Measurements from ENCODE around the gene KIAA1217. TPM values are rescaled to one million over a fixed set of nuclear protein-coding genes. Genes with fewer than 3 reads are reported as not detected.

KIAA1217 gene
- total RNA-seq, 4 donors from 2014 or later = 46.9 to 108 (median 61.5) TPM

DNA sequence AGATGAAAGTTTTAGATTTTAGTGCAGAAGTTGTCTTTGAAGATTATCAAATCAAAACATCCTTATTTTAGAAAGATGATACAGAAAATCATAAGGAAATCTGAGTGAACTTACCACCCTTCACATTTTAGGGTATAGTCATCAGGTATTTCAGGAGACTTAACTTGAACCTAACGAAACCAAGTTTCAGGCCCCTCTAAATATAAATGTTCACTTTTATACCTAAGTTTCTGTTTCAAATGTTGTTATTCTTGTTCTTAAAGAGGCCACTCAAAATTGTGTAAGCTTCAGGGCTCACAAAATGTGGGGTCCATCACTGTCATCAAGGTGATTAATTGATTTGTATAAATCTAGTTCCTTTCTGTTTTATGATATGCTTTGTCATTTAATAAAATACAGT lies 216.2 kb downstream of the KIAA1217 start:
- no peak overlapping the region for H3K27ac ChIP-seq
- H3K9me3 ChIP-seq = no peaks in the 10 kb centered on the region
- DNase-seq = no peak
- H3K4me1 ChIP-seq = no peaks in the 10 kb centered on the region
- no peaks in the 10 kb centered on the region for H3K36me3 ChIP-seq
- H3K27me3 ChIP-seq = no peaks in the 10 kb centered on the region
- no peak overlapping the region for H3K4me3 ChIP-seq
- TF ChIP-seq POLR2A (IDR thresholded peaks at IDR 0.05) = no peak
- TF ChIP-seq, protein P1, sequence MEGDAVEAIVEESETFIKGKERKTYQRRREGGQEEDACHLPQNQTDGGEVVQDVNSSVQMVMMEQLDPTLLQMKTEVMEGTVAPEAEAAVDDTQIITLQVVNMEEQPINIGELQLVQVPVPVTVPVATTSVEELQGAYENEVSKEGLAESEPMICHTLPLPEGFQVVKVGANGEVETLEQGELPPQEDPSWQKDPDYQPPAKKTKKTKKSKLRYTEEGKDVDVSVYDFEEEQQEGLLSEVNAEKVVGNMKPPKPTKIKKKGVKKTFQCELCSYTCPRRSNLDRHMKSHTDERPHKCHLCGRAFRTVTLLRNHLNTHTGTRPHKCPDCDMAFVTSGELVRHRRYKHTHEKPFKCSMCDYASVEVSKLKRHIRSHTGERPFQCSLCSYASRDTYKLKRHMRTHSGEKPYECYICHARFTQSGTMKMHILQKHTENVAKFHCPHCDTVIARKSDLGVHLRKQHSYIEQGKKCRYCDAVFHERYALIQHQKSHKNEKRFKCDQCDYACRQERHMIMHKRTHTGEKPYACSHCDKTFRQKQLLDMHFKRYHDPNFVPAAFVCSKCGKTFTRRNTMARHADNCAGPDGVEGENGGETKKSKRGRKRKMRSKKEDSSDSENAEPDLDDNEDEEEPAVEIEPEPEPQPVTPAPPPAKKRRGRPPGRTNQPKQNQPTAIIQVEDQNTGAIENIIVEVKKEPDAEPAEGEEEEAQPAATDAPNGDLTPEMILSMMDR (IDR thresholded peaks at IDR 0.05) = no peak

DNA sequence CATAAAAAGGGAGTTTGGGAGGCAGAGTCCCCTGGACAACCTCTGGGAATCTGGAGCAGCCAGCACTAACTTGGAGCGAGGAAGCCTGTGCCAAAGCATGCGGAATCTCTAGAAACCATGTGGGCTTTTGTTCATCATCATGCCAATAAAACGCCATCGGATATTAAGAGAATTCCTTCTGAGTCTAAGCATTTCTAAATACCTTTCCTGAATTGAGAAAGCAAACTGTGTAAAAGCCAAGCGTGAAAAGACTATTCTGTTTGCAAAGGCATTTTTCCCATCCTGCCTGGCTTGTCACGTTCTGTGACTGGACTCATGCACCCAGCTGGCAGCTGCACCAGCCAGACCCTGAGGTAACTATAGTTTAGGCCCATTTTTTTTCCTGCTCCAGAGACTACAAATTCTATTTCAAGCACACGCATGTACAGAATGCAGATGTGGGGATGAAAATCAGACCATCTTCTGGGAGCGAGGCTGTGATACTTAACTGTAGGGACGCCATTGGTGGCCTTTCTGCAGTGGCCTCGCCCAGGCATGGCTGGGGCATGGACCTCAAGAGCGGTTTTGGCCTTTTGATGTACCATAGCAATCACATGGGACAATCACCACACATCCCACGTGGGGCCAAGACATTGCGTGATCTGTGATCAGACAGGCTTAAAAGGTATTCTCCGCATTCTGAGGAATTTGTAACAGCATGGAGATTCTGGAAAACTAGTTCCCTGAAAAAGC lies 218.9 kb downstream of the KIAA1217 start:
- Histone ChIP-seq H3K4me3 (no peak overlapping the region), H3K27ac (no peak overlapping the region), H3K27me3 (no peaks in the 10 kb centered on the region), H3K36me3 (no peaks in the 10 kb centered on the region), H3K4me1 (no peaks in the 10 kb centered on the region), H3K9me3 (no peaks in the 10 kb centered on the region)
- DNase-seq = no peak
- TF ChIP-seq, protein P1 (IDR thresholded peaks at IDR 0.05) = no peak
- no peak for TF ChIP-seq POLR2A (IDR thresholded peaks at IDR 0.05)

DNA sequence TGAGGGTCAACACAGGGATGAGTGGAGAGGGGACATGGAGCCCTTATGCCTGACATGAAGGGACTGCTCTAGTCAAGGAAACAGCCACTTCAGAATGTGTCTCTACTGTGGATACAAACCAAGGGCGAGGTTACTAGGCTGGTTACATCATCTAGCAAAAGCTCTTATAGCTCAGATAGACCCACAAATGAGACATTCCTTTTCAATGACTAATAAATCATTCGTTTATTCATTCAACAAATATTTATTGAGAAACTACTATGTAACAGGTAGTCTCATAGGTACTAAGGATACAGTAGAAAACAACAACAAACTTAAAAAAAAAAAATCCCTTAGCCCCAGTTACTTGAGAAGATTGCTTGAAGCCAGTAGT lies 219.5 kb downstream of the KIAA1217 start:
- Histone ChIP-seq H3K4me1 (no peaks in the 10 kb centered on the region), H3K4me3 (no peak overlapping the region), H3K27me3 (no peaks in the 10 kb centered on the region), H3K9me3 (no peaks in the 10 kb centered on the region), H3K27ac (no peak overlapping the region), H3K36me3 (no peaks in the 10 kb centered on the region)
- no peak for DNase-seq
- TF ChIP-seq, protein P1 (IDR thresholded peaks at IDR 0.05) = no peak

DNA sequence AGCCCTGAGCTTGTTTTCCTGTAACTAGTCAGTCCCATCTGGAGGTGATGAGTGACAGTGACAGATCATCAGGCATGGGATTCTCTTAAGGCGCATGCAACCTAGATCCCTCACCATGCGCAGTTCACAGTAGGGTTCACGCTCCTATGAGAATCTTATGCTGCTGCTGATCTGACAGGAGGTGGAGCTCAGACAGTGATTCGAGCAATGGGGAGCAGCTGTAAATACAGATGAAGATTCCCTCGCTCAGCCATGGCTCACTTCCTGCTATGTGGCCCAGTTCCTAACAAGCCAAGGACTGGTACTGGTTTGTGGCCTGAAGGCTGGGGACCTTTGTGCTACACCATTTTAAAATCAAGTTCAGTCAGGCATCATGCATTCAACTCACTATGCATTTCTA lies 221.7 kb downstream of the KIAA1217 start:
- Histone ChIP-seq H3K4me1 (no peaks in the 10 kb centered on the region), H3K4me3 (no peak overlapping the region), H3K27ac (no peak overlapping the region), H3K9me3 (no peaks in the 10 kb centered on the region), H3K36me3 (no peaks in the 10 kb centered on the region), H3K27me3 (no peaks in the 10 kb centered on the region)
- no peak for DNase-seq
- no peak for TF ChIP-seq POLR2A (IDR thresholded peaks at IDR 0.05)
- TF ChIP-seq, protein P1 (IDR thresholded peaks at IDR 0.05) = no peak

DNA sequence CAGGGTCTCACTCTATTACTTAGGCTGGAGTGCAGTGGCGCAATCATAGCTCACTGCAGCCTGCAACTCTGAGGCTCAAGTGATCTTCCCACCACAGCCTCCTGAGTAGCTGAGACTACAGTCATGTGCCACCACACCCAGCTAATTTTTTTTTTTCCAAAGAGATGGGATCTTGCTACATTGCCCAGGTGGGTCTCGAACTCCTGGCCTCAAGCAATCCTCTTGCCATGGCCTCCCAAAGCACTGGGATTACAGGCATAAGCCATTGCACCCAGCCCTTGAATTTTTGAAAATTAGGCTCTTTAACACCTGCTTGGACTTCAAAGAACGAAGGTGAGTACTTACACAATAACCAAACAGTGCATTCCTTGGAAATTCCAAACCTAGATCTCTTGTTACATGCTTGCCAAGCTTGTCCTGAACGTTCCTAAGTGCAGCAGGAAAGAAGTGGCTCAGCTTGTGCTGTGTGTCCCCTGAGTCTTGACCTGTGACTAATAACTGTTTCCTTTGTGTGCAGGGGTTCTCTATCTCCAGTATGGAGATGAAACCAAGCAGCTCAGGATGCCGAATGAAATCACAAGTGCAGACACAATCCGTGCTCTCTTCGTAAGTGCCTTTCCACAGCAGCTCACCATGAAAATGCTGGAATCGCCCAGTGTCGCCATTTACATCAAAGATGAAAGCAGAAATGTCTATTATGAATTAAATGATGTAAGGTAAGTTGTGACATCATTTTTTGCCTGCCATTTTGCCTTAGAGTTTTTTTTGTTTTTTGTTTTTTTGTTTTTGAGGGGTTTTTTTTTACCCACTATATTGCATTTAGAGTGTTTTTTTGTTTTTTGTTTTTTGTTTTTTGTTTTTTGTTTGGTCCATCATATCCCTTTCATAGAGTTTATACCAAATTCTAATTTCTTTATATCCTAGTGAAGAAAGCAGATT lies 223.8 kb downstream of the KIAA1217 start:
- H3K4me3 ChIP-seq = no peak overlapping the region
- no peak overlapping the region for H3K27ac ChIP-seq
- no peaks in the 10 kb centered on the region for H3K4me1 ChIP-seq
- no peak for DNase-seq
- no peaks in the 10 kb centered on the region for H3K36me3 ChIP-seq
- TF ChIP-seq, protein P1 (IDR thresholded peaks at IDR 0.05) = no peak
- no peak for TF ChIP-seq POLR2A (IDR thresholded peaks at IDR 0.05)
- H3K9me3 ChIP-seq = no peaks in the 10 kb centered on the region
- H3K27me3 ChIP-seq = no peaks in the 10 kb centered on the region
